Uterus (tissue), 4 donors: ENCODE measurements around the gene CLEC4F. TPM values are rescaled to one million over a fixed set of nuclear protein-coding genes. Genes with fewer than 3 reads are reported as not detected.

Experiments
- DNase-seq, 2 donors: peaks; one replicate each; pipeline ENCODE4 v3.0.0-alpha.2; 2019 to 2020
- H3K27ac ChIP-seq, 2 donors: fragments of 200-600 bp; sonication (generic); 1 replicate in 1 of 2; 2 replicates in 1 of 2; pipeline ENCODE4 v1.5.1; 2016 to 2018
- H3K27me3 ChIP-seq, 2 donors: fragments of 200-600 bp; sonication (generic); one replicate each; pipeline ENCODE4 v1.5.1; 2018 to 2019; ENCODE audit warnings: control low read depth in 1 of 2
- H3K36me3 ChIP-seq, 2 donors: fragments of 200-600 bp; sonication (generic); one replicate each; pipeline ENCODE4 v1.5.1; 2019; ENCODE audit warnings: control low read depth in 1 of 2
- H3K4me1 ChIP-seq, 2 donors: fragments of 200-600 bp; sonication (generic); one replicate each; pipeline ENCODE4 v1.5.1; 2018 to 2019; ENCODE audit warnings: control low read depth in 1 of 2
- H3K4me3 ChIP-seq, 2 donors: fragments of 200-600 bp; sonication (generic); 1 replicate in 1 of 2; 2 replicates in 1 of 2; pipeline ENCODE4 v1.5.1; 2018 to 2019; ENCODE audit warnings: mild to moderate bottlenecking in 1 of 2
- H3K9me3 ChIP-seq, 2 donors: fragments of 200-600 bp; sonication (generic); one replicate each; pipeline ENCODE4 v1.5.1; 2019; ENCODE audit warnings: control low read depth in 1 of 2
- CTCF ChIP-seq, 4 experiments: fragments of 200-600 bp in 2 of 4; fragments of 450-650 bp in 2 of 4; sonication (generic) in 2 of 4; IDR thresholded peaks; one replicate each; pipeline ENCODE4 v1.5.1; 2016 to 2019; ENCODE audit warnings: antibody characterized with exemption in 4 of 4, mild to moderate bottlenecking in 2 of 4, moderate library complexity in 1 of 4
- POLR2A ChIP-seq, 2 donors: fragments of 450-650 bp; IDR thresholded peaks; one replicate each; pipeline ENCODE4 v1.6.1; 2016; ENCODE audit warnings: antibody characterized with exemption in 2 of 2, mild to moderate bottlenecking in 1 of 2, moderate library complexity in 1 of 2
- intact Hi-C: fragments of 100-400 bp; cut with DNase I; formaldehyde crosslinking; loops from one replicate; pipeline ENCODE4 v1.15.1; 2023; ENCODE audit warnings: low total_unique reads
- small RNA-seq: library from RNA; depleted of rRNA; stranded (forward); fragments of <200 nt; gene quantifications from one replicate; pipeline ENCODE3, GENCODE V24; 2016
- total RNA-seq, 4 donors: library from RNA; depleted of rRNA in 3 of 4; stranded (reverse); fragments of >200 nt in 3 of 4; gene quantifications; one replicate each; pipeline versions ENCODE4 v1.1.0 to v1.2.4, GENCODE V29; 2014 to 2023
- donor health status: DM: yes; HTN: yes; CAD: no.

CLEC4F gene
- total RNA-seq, 4 donors from 2014 or later, result 2.4 to 5.0 (median 2.6) TPM; not detected in 1

- intact Hi-C loops, result no loop called here
- H3K9me3 ChIP-seq, result no peaks in the 10 kb centered on the region
- no peak for DNase-seq
- H3K27ac ChIP-seq, result no peak overlapping the region
- H3K36me3 ChIP-seq, result no peaks in the 10 kb centered on the region
- H3K27me3 ChIP-seq, result peaks cover 0 to 14% of the 10 kb centered on the region in 2 donors
- peak overlapping the region; percentile 21 to 29 for H3K4me3 ChIP-seq
- TF ChIP-seq POLR2A (IDR thresholded peaks at IDR 0.05) (no peak), CTCF (IDR thresholded peaks at IDR 0.05) (no peak)
- peaks cover 0 to 13% of the 10 kb centered on the region in 2 donors for H3K4me1 ChIP-seq
Measured at GRCh38 chr2:70767079-70767698, 53.2 kb downstream of the CLEC4F start.

DNA sequence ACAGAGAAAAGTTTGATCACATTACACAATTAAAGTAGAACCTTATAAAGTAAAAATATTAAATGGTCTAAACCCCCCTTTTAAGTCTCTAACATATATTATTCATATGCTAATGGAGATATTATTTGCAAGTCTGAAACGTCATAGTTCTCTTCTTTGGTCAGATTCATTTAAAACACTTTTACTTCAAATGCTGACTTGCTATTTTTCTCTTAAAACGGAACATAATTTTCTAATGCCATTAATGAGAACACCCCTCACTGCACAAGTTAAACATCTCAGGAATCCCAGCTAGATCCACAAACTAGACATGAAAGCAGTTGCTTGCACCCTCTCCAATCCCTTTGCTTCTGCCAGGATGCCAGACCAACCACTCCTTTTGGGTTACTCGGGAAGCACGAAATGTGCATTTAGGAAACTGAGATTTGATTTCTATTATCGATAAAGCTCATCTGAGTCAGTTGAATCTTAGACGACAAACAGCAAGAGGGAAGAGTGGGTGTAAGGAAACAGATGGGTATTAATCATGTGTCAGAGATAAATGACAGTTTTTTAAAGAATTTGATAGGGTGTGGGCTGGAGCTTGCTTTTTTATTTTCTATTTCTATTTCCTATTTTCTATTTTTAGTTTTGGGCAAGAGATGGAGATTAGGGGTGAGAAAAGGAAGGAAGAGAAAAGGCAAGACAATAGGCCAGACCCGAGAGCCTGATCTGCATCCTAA lies 53.9 kb downstream of the CLEC4F start:
- H3K9me3 ChIP-seq, result no peaks in the 10 kb centered on the region
- H3K36me3 ChIP-seq, result no peaks in the 10 kb centered on the region
- TF ChIP-seq CTCF (IDR thresholded peaks at IDR 0.05), result no peak
- no peak overlapping the region for H3K27ac ChIP-seq
- no peak for DNase-seq
- H3K4me1 ChIP-seq, result peaks cover 0 to 13% of the 10 kb centered on the region in 2 donors
- H3K4me3 ChIP-seq, result no peak overlapping the region
- intact Hi-C loops, result no loop called here
- H3K27me3 ChIP-seq, result peaks cover 0 to 14% of the 10 kb centered on the region in 2 donors

- Histone ChIP-seq H3K4me3 (no peak overlapping the region), H3K9me3 (no peaks in the 10 kb centered on the region), H3K36me3 (no peaks in the 10 kb centered on the region), H3K27ac (no peak overlapping the region), H3K27me3 (peaks cover 0 to 14% of the 10 kb centered on the region in 2 donors), H3K4me1 (peaks cover 0 to 13% of the 10 kb centered on the region in 2 donors)
- intact Hi-C loops, result no loop called here
- TF ChIP-seq POLR2A (IDR thresholded peaks at IDR 0.05) (no peak), CTCF (IDR thresholded peaks at IDR 0.05) (no peak)
- DNase-seq, result no peak
Measured at GRCh38 chr2:70765507-70765906, 54.9 kb downstream of the CLEC4F start.

DNA sequence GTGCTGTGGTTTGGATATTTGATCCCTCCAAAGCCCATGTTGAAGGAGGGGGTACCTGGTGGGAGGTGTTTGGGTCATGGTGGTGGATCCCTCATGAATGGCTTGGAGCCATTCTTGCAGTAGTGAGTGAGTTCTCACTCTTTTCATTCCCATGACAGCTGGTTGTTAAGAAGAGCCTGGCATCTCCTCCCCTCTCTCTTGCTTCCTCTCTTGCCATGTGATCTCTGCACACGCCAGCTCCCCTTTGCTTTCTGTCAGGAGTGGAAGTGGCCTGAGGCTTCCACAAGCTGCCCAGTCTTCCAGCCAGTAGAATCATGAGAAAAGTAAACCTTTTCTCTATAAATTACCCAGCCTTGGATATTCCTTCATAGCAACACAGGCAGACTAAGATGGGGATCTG lies 61.0 kb downstream of the CLEC4F start:
- DNase-seq, result no peak
- no peak overlapping the region for H3K27ac ChIP-seq
- H3K4me1 ChIP-seq, result no peaks in the 10 kb centered on the region
- intact Hi-C loops, result no loop called here
- H3K36me3 ChIP-seq, result no peaks in the 10 kb centered on the region
- no peak for TF ChIP-seq POLR2A (IDR thresholded peaks at IDR 0.05)
- no peak for TF ChIP-seq CTCF (IDR thresholded peaks at IDR 0.05)
- H3K9me3 ChIP-seq, result no peaks in the 10 kb centered on the region
- no peak overlapping the region for H3K4me3 ChIP-seq
- no peaks in the 10 kb centered on the region for H3K27me3 ChIP-seq

Small RNAs within 50 kb of the gene (small RNA-seq; reads per million reads assigned to genes)
- not detected for gene HMGN2P21

Other genes with a start within 250 kb of the CLEC4F start
- 1 to 10 TPM in 2 of 4 donors, under 1 TPM in 2; 0.51 to 5.2 (median 2.6) TPM for gene ADD2, start 52.4 kb downstream of the CLEC4F start, total RNA-seq
- gene FIGLA, start 30.0 kb downstream of the CLEC4F start, total RNA-seq, result not detected
- 1 to 10 TPM in 2 of 4 donors, under 1 TPM in 1, not detected in 1; 0.26 to 2.9 (median 2.5) TPM for gene CD207, start 15.2 kb upstream of the CLEC4F start, total RNA-seq
- gene VAX2, start 80.0 kb upstream of the CLEC4F start, total RNA-seq, result 1 to 10 TPM in 3 of 4 donors, under 1 TPM in 1; 0.35 to 6.8 (median 2.4) TPM
- 1 to 10 TPM in 2 of 4 donors, not detected in 2; 3.4 to 3.7 TPM for gene ATP6V1B1, start 115.3 kb upstream of the CLEC4F start, total RNA-seq
- 1 to 10 TPM in 2 of 4 donors, not detected in 2; 1.8 to 3.7 TPM for gene ANKRD53, start 158.0 kb upstream of the CLEC4F start, total RNA-seq
- gene TEX261, start 174.3 kb upstream of the CLEC4F start, total RNA-seq, result 10 to 100 TPM; 10.2 to 81.8 (median 53.7) TPM
- gene NAGK, start 248.0 kb upstream of the CLEC4F start, total RNA-seq, result 10 to 100 TPM; 17.2 to 69.0 (median 55.1) TPM